ENCODE measurements around the gene BID. TPM values are rescaled to one million over a fixed set of nuclear protein-coding genes. Genes with fewer than 3 reads are reported as not detected.

The BID gene
- total RNA-seq, 1 experiment from 2014 or later: 76.3 TPM

GRCh38 chr22:17803609-17804270 is 29.5 kb upstream of the BID start:
- DNase-seq (ENCODE audit: low read depth): no peak

- no peak for DNase-seq (ENCODE audit: low read depth)
Observed at GRCh38 chr22:17802822-17803221, 28.6 kb upstream of the BID start.

- DNase-seq (ENCODE audit: low read depth): no peak
Observed at GRCh38 chr22:17802411-17802810, 28.1 kb upstream of the BID start.

GRCh38 chr22:17797721-17798559 is 23.7 kb upstream of the BID start:
- DNase-seq (ENCODE audit: low read depth): no peak

- no peak for DNase-seq (ENCODE audit: low read depth)
Observed at GRCh38 chr22:17796695-17797094, 22.4 kb upstream of the BID start.

- DNase-seq (ENCODE audit: low read depth): no peak
Observed at GRCh38 chr22:17795661-17796548, 21.6 kb upstream of the BID start.

GRCh38 chr22:17794726-17795542 is 20.7 kb upstream of the BID start:
- DNase-seq (ENCODE audit: low read depth): no peak

- no peak for DNase-seq (ENCODE audit: low read depth)
Observed at GRCh38 chr22:17792854-17793434, 18.7 kb upstream of the BID start.

GRCh38 chr22:17792299-17792698 is 18.0 kb upstream of the BID start:
- DNase-seq (ENCODE audit: low read depth): no peak

- no peak for DNase-seq (ENCODE audit: low read depth)
Observed at GRCh38 chr22:17791196-17791595, 16.9 kb upstream of the BID start.

GRCh38 chr22:17789379-17790200 is 15.3 kb upstream of the BID start:
- no peak for DNase-seq (ENCODE audit: low read depth)

GRCh38 chr22:17788528-17789378 is 14.5 kb upstream of the BID start:
- DNase-seq (ENCODE audit: low read depth): no peak

- no peak for DNase-seq (ENCODE audit: low read depth)
Observed at GRCh38 chr22:17787716-17788330, 13.6 kb upstream of the BID start.

GRCh38 chr22:17787241-17787640 is 13.0 kb upstream of the BID start:
- DNase-seq (ENCODE audit: low read depth): no peak

- DNase-seq (ENCODE audit: low read depth): peak; percentile 54
Observed at GRCh38 chr22:17786435-17787161, 12.3 kb upstream of the BID start.

- no peak for DNase-seq (ENCODE audit: low read depth)
Observed at GRCh38 chr22:17785185-17786184, 11.2 kb upstream of the BID start.

- DNase-seq (ENCODE audit: low read depth): no peak
Observed at GRCh38 chr22:17784776-17785175, 10.5 kb upstream of the BID start.
